GM21447 (cell line): ENCODE results near the gene KIF6.

Source experiments
- ATAC-seq: cut with Tn5 transposase; IDR thresholded peaks from one replicate; pipeline ENCODE4 v1.9.1; 2021; ENCODE audit not compliant: unreplicated experiment

The KIF6 gene

DNA sequence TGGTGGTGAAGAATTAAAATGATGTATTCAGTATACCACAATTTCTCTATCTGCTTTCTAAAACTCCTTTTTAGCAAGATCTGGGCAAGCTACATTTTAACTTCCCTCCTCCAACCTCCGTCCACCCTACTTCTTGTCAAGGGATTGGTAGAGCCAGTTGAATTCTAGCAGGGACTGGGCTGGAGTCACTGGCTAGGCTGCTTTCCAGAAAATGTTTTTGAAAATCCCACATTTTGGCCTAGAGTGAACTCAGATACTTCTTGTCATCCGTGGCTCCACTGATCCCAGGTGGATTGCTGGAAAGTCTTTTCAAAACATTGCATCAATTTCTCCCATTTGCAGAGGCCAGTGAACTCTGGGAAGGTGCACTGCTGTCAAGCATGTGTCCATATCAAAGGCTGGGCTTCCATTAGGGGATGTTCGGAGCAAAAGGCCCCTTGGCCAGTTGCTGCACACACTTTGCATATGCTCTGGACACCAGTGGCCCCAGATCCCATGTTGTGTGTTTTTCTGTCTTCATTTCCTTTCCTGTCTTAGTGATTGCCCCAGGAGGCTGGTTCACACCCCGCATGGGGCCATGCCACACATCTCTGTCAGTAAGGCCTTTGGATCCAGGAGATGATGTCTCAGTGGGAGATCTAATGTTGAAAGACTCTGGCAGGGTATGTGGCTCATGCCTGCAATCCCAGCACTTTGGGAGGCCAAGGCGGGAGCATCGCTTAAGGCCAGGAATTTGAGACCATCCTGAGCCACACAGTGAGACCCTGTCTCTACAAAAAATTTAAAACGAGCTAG lies 391.4 kb downstream of the KIF6 start:
- ATAC-seq = no peak

DNA sequence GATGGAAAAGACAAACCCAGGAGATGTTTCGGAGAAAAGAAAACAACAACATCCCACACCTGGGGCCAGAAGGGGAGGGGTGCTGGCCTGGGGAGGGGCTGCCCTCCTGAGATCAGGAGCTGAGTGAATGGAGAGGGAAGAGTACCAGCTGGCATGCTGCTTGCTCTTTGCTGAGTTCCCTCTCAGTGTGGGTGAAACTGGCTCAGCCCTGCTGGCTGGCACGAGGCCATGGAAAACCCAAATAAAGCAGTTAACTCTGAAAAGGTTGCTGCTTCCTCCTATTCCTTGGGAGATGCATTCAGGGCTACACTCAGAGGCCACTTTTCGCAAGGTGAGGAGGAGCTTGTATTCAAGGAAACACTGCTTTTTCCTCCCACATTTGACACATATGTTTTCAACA lies 394.7 kb downstream of the KIF6 start:
- no peak for ATAC-seq

DNA sequence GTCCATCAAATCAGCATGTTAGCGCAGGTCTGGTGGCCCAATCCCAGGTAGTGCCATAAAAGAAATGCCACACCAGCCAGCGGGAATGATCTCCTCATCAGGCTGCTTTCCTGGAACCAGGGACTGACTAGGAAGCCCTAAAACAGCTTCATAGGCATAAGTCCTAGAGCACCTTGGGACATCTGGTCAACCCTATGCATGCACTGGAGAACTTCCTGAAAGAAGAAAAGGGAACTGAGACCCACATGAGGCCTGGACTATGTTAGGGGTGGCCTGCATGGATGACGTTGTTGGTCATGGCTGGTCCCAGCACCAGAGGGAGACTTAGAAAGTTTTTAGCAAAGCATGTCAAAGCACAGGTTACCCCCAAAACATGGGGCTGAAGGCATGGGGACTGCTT lies 395.2 kb downstream of the KIF6 start:
- peak; percentile 86 for ATAC-seq

DNA sequence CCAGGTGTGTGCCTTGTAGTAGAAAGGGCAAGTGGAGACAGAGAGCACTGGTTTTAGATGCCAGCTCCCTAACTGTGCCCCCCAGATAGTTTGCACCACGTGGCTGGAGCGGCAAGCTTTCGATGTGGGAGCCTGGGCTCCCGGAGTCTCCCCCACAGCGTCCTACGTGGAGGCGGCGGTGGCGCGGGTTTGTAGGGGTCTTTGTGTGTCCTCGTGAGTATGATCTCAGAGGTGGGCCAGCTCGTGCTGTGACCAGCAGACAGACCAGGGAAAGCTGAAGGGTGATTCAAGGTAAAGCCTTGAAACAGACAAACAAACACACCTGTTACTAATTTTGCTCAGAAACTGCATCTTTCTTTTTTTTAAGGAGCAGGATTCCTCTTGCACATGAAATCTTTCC lies 397.1 kb downstream of the KIF6 start:
- ATAC-seq = no peak

DNA sequence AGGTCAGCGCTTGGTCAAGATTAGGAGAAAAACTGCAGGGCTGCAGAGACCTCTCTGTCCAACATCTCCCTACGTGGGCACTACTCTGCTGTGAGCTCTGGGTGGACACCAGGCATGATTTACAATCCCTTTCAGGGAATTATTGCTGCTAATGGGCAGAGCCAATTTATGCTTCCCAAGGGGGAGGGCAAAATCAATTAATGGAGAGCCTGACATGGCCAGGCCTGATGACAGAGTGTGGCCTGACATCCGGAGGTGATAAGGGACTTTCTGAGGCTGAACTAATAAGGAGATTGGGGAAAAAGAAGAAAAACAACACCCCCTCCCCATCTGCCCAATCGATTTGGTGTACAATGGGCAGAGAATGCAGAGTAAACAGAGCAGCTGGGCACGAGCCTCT lies 397.7 kb downstream of the KIF6 start:
- ATAC-seq = no peak

DNA sequence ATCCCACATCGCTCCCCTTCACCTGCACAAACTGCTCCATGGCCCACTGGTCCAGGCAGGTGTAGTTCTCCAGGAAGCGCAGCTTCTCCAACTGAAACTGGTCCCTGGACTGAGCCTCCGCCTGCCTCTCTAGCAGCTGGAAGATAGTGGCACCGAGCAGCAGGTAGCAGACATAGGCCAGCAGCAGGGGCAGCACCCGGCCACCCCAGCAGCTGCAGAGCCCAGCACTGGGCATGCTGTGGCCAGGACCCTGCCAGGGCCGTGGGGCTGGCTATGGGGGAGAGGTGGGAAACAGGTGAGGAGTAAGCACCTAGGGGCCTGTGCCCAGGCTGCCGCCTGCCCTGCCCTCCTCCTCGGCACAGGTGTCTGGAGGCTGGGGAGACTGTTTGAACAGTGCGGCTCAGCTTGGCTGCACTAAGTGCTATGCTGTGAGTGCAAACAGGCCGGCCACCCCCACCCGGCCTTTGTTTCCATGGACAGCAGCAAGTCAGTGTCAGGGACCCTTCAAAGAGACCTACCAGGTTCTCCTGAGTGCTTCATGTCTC lies 402.8 kb downstream of the KIF6 start, which contains the start of gene KCNK16:
Gene KCNK16 (minus strand): TSS at position 397 of the 545 bp plus-strand sequence. CDS start 162 bp downstream, at position 235.
- ATAC-seq = no peak

DNA sequence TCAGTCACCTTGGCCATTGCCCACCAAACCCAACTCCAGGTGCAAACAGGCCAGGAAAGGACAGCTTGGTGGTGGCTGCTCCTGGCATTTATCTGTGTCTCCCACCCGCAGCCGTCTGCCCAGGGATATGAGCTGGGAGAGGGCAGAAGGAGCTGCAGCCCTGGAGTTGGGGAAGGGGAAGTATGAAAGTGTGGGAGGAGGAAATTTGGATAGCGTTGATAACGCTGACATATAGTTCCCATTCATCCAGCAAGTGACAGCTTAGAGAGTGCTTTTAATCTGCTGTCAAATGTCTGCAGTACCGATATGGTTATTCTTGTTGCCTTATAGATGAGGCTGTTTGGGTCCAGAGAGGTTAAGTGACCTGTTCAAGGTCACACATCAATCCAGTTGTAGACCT lies 403.4 kb downstream of the KIF6 start:
- ATAC-seq = no peak

DNA sequence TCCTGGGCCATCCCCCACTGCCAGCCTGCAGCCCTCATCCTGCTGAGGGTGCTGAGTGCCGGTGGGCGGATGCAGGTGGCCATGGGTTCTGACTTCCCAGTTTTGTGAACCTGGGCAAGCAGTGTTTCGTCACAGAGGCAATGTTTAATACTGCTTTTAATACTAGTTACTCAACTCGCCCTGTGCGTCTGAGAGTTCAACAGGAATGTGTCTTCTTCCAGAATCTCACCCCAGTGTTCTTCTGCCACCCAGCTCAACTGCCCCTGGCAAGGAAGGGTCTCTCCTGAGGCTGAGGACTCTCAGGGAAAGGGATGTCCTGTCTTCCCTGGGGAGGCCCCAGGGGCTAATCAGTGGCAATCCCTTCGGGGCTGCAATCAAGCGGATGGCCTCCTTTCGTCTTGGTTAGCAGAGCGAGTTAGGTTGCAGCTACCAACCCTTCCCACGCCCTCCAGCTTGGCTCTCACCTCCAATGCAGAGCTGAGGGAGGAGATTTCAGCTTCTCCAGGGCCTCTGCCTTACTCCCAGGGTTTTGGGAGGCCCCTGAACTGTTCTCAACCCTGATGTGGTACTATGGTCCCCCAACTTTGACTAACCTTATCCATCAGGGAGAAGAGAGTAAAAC lies 404.7 kb downstream of the KIF6 start:
- ATAC-seq = no peak

DNA sequence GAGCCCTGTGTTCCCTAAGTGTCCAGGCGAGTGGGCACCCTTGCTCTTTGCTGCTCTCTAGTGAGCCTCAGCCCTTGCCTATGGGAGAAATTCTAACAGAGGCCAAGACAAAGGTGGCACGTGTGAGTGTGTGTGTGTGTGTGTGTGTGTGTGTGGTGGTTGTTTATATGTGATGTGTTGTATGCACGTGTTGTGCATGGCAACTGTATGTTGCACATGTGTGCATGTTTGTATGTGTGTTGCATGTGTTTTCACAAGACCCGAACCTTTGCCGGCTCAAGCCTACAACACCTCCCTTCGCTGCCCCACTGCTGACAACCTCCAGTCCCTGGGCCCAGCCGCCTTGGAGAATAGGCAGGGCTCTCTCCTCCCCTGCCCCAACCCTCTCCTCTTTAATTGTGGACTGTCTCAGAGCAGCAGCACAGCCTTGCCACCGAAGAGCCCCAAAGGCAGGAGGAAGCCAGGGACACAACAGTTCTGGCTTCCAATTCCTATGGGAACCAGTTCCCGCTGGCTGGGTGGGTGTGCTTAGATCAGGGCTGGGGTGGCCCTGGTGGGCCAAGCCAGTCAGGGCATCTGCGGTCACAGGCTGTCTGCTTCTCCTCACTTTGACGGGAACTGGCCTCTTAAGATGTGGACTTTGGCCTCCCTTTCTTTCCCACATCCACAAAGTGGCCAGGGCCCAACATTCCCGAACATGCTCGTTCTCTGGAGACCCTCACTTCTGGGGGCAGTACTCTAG lies 405.4 kb downstream of the KIF6 start:
- ATAC-seq = no peak

DNA sequence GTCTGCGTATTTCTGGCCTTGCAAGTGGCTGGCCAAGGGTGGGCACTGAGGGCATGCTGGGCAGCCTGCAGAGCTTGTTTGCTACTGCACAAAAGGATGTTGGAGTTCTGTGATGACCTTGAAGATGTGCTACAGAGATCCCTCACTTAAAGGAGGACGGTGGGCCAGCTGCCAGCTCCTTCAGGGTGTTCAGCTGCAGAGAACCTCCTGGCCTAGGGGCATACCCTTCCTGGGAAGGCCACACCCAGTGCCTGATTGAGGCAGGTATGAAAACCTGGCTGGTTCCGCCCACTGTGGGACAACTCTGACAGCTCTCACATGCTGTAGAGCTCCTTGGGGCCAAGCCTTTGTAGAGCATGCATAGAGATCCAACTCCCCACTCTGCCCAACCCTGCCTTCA lies 408.0 kb downstream of the KIF6 start:
- ATAC-seq = no peak

DNA sequence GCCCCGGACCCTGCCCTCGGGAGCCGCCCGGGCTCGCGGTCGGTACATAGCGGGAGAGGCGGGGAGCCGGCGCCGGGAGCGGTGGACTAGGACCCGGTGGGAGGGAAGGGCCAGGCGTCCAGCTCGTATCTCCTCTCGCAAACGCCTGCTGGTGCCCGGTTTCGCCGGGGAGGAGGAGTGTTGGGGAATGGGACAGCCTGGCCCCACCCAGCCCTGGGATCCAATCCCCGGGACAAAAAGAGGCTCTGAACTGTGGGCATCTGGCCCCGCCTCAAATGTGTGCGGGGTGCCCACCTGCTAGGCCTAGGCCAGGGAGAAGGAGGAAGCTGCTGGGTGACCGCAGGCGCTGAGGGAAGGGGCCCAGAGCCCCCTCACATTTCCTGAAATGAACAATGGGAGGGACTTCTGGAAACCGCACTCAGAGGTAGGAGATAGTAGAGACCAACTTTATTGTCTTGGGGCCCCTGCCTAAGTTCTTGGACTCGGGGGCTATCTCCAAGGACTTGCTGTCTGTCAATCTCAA lies 410.9 kb downstream of the KIF6 start, which contains the start of gene KCNK17:
Gene KCNK17 (minus strand): TSS at position 147 of the 523 bp plus-strand sequence. CDS start 99 bp downstream, at position 48.
- ATAC-seq = no peak

DNA sequence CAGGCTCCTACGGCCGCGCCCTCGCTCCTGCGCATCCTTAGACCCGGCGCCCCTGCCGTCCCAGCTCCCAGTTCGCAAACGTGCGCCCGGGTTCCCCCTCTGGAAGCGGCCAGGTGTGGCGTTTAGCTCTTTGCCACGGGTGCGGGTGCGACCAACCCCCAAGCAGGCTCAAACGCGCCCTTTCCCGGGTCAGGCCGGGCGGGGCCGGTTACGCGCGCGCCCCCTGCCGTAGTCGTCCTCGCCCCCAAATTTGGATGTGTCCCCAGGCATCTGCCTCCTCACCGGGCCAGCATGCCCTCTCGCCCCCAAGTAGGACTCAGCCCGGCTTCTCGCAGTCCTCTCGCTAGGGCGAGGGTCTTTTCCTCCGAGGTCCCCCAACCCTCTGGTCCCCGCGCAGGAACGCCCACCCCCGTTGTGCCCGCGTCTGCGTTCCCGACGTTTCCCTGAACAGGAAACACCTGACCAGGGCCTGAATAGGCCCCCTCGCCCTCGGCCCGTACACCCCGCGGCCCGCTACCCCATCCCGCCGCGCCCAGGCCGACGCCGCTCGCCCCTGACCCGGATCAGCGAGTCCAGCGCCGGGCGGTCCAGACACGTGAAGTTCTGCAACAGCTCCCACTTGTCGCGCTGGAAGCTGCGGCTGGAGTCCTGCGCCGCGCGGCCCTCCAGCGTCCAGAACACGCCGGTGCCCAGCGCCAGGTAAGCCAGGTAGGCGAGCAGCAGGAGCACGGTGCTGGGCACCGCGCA lies 411.5 kb downstream of the KIF6 start:
- no peak for ATAC-seq

DNA sequence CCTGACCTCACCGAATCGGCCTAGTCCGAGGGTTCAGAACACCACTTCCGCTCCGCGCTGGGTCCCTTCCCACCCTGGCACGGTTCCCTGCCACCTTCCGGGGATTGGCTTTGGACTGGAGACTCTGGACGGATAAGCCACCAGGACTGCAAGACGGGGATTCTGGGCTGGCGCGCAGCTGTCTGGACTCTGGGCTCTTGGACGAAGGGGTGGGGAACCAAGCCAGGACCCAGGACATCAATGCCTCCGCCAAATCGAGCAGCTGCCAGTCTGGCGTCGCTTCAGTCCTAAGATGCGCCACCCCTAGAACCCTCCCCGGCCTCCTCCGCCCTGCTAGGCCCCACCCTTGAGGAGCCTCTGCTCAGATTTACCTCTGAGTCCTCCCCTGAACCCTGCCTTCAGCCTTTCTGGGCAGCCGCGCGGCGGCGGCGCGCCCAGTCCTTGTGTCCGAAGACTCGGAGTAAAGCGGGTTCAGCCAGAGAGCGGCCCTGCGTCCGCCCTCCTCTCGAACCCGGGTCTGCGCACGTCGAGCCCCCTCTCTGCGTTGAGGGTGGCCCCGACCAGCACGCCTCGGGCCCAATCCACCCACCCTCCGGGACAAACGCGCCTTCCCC lies 412.2 kb downstream of the KIF6 start:
- ATAC-seq = no peak

DNA sequence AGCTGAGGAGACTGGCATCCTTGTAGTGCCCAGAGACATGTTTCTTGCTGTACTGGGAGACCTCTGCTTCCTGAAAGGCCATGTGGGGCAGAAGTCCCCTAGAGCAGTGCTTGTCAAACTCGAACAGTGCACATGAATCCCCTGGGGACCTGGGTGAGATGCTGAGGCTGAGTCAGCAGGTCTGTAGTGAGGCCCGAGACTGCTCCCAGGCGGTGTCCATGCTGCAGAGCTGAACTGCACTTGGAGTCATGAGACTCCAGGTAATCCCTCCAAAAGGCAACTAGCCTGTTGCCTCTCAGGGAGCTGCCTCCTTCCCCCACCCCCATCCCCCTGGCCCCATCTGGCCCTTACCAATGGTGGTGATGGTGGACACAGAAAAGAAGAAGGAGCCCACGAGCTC lies 414.7 kb downstream of the KIF6 start:
- no peak for ATAC-seq

DNA sequence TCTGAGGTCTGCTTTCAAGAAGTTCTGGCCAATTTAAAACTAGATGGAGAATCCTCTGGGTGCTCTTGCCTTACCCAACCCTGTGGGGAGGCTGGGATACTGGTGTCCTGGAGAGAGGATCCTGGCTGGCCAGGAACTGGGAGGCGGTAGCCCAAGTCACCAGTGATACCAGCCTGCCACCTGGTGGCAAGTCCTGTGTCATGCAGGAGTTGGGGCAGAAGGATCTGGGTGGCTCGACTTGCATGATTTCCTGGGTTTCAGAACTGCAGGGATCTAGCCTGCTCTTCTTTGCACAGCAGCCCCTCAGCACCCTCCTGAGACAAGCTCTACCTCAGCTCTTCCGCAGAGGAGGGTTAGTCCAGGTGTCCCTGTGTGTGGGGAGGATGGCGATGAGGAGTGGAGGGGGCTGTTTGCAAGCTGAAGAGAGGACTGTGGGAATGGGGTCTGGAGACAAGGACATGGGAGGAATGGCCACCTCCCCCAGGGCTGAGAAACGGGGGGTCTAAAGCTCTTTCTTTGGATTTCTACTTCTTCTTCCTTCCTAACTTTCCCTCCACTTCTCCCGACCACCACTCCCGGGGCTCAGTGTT lies 415.2 kb downstream of the KIF6 start:
- ATAC-seq = no peak

DNA sequence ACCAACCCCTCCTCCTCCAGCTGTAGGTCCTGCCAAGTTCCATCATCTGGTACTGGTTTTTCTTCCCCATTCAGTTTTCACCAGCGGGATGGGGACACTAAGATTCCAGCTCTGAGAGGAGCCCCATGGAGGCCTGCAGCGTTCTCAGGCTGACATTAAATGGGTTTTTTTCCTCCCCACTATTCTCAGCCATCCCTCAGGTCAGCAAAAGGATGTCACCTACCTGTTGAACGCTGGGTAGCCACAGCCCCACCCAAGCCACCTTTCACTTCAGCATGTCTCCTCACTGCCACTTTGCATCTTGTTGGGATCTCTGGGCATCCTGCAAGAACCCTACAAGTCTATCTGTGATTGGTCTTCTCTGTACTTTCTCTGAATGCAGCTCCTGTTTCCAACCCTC lies 417.7 kb downstream of the KIF6 start:
- no peak for ATAC-seq

DNA sequence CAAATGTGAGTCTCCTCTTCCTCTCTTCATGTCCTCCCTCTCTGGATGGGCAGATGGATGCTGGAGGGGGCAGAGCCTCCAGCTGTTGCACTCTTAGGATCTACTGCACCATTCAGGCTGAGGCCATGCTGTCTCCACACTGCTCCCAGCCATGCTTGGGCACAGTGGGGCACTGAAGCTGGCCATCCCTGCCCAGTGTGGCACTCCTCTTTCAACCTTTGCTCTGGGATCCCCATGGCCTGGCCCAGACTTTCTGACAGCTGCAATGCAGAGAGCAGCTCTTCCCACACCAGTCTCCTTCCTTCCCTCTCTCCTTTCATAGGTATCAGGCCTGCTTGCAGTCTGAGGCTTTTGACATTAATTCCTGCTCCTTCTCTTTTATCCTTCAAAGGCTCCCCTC lies 420.3 kb downstream of the KIF6 start:
- ATAC-seq = no peak

DNA sequence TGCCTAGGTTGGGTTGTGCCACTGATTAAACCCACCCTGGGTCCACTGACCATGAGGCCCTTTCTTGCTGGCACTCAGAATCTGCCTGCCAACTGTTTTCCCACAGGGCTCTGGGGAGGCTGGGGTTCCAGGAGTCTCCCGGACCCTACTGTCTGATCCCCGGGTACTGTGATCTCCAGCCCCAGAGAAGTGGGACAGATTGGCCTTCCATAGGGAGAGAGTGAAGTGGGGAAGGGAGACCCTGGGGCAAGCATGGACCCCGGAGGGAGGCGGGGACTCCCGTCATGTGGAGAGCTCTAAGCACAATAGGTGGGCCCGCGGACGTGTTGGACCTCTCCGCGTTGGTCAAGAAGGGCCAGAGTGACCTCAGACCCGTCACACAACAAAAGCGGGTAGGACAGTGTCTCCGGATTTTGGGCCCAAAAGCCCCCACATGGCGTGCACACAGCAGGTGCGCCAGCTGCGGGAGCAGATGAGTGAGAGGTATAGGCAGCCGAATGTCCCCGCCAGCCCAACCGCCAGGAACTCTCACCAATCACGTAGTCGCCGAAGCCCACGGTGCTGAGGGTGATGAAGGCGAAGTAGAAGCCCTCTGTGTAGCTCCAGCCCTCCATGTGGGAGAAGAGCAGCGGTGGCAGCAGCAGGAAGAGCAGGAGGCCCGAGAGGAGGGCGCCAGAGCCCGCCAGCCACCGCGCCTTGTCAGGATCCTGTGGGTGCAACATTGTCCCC lies 421.6 kb downstream of the KIF6 start:
- no peak for ATAC-seq
